GM18870 (cell line): ENCODE measurements around the gene DTNB.

ENCODE experiments used
- ATAC-seq: cut with Tn5 transposase; IDR thresholded peaks from one replicate; pipeline ENCODE4 v1.9.1; 2021; ENCODE audit warnings: moderate library complexity; ENCODE audit not compliant: unreplicated experiment

The DTNB gene

DNA sequence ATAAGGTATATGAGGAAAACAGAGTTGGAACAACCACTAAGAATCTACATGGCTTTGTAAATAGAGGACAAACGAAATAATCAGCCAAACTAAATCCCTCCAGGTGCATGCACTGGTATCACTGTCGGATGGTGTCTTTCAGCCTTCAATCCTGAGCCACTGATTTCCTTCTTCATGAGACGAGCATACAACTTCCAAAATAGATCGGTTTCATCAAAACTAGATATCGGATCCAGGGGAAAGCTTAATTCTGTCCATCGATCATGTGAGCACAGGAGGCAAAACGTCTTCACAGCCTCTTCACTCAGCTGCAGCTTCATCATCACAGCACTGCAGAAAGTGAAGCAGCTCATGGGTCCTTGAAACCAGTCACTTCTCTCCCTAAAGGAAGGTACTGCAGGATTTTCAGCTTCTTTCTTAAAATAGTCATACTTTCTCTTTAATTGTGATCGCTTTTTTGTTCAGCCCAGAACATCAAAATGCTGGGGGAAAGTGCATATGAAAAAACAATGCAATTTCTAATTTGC, 80.5 kb downstream of the DTNB start:
- no peak for ATAC-seq

DNA sequence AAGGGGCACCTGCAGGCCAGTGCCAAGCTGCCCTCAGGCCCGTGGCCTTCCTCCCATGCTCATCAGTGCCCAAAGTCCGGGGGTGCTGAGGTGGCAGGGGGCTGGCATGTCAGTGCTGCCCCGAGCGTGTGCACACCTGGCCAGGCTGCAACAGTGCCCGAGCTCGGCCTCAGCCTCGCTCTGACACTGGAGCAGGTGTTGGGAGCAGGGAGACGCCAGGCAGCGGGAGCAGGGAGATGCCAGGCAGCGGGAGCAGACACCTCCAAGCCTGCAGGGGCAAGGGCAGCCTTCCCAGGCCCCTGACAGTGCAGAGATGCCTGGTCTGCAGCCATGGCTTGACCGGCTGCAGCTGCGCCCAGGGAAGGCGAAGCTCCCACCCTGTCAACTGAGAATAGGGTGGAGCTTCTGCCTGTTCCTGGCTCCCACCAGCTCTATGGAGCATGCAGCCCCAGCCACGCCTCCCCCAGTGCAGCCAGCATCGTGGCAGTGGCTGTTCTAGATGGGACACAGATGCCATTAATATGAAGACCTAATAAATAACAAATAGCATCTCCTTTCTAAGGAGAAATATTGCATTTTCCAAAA, 82.4 kb downstream of the DTNB start:
- no peak for ATAC-seq

DNA sequence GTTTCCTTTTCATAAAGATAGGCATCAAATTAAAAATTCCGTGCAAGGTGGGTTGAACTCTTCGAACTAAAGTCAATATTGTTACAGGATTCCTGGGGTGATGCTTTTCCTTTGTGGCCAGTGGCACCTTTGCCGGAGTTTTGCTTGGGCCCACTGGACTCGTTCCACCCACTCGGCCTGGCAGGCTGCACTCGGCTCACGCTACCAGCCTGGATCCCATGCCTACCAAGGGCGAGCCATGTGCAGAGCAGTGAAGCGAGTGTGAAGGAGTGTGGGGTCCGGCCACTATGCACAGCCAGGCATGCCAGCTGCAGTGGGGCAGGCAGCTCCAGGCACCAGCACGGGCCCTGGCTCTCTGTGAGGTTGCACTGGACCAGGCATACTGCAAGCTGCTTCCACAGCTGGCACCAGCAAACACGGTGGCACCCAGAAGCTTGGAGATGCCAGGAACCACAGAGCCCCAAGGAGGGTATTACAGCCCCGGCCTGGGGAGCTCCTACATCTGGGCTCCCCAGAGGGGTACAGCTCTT, 83.6 kb downstream of the DTNB start:
- no peak for ATAC-seq

DNA sequence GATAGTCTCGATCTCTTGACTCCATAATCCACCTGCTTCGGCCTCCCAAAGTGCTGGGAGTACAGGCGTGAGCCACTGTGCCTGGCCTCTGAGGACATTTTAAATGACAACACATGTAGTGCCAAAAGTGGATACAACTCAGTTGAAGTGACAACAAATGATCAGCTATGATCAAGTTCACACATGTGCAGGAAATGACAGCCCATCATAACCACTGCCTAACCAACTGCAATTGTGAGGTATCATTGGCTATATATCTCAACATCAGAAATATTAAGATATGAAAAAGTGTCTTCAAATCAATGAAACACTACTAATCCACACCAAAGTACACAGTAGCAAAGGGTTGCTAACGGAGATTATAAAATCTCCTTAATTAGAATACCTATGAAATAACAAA, 84.8 kb downstream of the DTNB start:
- no peak for ATAC-seq

DNA sequence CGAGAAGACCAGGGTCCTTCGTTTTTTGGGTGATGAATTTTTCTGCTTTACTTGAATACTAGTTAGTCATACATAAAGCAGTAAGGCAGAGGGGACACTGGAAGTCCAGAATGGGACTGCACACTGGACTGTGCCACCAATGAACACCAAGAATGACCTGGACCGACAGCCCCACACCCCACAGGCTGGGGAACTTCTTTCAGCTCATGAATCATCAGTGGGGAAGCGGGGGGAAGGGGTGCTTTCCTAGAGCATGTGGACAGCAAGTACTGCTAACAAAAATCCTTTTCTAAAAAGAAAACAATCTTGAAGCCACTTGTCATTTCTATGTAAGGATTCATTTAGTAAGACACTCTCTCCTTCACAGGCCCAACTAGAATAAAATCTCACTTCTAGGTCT, 86.0 kb downstream of the DTNB start:
- ATAC-seq = no peak

DNA sequence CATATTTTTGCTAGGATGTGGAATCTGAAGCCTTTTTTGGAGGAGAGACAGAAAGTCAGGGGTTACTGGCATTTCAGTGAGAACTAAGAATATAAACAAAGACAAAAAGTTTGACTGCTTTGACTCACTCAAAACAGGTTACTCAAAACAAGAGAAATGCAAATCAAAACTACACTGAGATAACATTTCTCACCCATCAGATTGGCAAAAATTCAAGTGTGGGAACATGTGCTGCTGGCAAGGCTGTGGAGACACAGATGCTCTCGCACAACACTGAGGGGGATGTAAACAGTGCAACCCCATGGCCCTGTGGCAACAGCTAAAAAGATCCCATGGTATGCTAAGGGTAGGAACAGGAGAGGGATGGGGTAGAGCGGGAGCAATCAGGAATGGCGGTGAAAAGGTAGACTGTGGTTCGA, 86.6 kb downstream of the DTNB start:
- peak; percentile 80 for ATAC-seq

DNA sequence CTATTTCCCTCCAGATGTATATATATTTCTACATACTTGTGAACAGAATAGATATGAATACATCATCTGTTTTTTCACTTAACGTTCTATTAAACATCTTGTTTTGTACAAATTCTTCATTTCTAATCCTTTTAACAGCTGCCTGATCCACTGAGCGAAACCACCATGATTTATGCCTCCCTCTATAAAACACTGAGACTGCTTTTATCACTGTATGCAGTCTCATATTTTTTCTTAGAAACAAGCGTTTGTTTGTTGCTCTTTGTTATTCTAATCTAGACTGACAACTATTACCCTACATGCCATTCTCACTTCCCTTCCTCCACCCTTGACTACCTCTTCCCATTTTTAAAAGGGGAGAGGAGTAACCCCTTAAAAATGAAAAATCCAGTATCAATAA, 88.2 kb downstream of the DTNB start:
- no peak for ATAC-seq

DNA sequence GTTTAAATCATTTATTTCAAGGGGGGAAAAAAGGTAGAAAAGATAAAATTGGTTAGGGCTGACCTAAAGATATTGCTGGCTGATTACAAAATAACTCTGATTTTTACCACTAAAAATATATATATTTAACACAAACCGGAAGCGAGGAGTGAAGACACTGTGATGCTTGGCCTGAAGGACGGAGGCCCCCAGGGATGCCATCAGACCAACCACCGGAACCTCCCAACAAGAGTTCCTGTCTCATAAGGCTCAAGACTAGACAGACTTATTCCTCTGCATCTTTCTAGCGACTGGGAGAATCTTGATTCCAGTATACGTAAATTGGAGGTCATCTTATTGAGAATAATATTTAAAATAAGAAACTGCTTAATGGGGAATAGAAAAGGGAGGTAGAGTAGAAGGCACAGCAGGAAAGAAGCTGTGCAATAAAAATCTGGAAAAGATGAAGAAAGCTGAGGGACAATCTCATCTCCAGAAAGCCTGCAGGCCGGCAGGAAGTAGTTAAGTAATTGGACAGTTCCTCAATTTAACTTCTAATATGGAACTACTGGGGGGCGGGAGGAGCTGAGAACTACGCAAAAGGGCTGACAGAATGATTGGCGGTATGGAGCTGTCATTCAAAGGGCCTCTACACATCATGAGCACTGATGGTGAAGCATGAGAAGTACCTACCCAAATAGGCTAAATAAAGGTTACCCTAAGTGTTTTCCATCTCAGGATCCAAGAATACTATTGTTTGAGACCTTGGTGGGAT, 91.1 kb downstream of the DTNB start:
- ATAC-seq = no peak

DNA sequence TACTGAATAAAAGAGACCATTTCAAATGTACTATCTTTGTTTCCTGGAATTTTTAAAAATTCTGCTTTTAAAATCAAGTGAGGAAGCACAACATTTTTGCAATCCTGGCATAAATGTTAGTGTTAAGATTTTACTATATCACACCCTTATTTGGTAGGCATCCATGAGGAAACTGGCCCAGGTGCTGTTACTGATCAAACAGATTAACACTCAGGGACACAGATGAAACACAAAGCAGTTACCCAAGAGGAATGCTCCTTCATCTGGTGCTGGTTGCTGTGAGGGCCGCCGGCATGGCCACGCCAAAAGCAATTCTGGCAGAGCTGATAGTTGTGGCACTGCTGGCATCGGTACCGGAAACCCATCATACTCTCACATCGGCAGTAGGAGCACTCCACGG, 96.8 kb downstream of the DTNB start:
- ATAC-seq = no peak

DNA sequence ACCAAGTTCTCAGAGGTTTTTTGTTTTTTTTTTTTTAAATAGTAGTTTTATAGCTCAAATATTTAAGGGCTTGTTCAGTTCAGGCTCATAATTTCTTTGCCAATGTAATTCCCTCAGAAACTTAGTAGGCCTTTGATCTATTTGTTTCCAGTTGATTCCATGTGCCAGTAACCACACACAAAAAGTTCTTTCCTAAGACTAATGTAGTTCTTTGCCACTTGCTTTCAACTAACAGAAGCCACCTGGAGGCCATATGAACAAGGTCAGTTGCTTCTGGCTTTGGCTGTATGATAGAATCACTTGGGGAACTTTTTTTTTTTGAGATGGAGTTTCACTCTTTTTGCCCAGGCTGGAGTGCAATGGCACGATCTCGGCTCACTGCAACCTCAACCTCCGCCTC, 100.7 kb downstream of the DTNB start:
- no peak for ATAC-seq

DNA sequence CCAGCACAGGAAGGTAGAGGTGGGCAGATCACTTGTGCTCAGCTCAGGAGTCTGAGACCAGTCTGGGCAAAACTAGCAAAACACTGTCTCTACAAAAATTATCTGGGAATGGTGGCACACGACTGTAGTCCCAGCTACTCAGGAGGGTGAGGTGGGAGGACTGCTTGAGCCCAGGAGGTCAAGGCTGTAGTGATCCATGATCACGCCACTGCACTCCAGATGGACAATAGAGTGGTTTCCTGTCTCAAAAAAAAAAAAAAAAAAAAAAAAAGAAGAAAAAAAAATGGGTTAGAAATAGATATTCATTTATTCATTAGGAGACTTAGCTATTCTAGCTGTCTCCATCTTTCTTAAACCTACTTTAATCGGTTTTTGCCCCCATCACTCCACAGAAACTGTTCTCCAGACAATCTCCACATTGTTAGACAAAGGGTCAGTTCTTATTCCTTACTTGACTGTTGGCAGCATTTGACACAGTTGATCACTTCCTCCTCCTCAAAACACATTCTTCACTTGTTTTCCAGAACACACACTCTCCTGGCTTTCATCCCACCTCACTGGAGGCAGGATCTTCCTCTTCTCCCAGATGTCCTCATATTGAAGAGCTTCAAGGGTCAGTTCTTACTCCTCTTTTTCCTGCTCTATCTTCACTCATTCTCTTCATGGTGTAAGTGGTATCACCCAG, 103.1 kb downstream of the DTNB start:
- ATAC-seq = no peak

DNA sequence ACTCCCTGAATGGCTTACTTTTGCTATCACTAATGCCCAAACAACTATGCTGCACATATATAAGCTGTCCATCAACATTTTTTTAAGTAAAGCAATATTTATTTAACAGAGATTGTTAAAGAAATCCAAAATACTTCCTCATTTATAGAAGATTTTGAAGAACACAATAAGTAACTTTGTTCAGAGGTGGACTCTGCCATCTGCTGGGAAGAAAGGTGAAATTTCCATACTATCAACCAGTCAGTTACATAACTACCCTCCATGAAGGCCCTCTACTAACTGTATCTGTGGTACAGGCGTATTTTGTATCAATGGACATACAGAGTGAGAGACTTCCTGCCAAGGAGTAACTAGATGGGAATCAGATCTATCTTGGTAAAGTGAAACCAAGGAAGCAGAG, 106.0 kb downstream of the DTNB start:
- no peak for ATAC-seq

DNA sequence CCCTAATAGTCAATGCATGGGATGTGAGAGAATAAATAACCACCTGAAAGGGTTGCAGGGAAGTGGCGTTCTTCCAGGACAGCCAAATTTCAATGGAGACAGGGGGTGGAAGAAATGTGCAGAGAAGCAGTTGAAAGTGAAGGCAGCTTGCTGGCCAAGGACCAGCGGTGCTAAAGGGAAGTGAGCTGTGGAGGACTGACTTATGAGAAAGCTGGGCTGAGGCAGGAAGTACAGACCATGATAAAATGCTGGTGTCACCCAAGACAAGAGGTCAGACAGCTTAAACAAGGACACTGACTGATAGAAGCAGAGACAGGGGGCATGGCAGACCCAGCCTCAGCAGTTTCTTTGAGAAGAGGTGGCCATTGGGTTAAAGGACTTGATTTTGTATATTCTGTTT, 106.7 kb downstream of the DTNB start:
- ATAC-seq = no peak

DNA sequence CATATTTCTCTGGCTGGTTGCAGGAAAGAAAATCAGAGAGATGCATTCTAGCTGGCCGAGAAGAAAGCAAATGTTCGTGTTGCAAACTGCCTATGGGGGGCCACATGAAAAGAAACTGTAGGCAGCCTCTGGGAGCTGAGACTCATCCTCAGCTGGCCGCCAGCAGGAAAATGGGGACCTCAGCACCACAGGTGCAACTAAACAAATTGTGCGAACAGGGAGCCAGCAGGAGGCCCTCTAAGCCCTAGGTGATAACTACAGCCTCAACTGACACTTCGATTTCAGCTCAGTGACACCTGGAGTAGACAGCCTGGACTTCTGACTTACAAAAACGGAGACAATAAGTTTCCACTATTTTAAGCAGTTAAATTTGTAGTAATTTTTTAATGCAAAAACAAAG, 107.3 kb downstream of the DTNB start:
- ATAC-seq = no peak

DNA sequence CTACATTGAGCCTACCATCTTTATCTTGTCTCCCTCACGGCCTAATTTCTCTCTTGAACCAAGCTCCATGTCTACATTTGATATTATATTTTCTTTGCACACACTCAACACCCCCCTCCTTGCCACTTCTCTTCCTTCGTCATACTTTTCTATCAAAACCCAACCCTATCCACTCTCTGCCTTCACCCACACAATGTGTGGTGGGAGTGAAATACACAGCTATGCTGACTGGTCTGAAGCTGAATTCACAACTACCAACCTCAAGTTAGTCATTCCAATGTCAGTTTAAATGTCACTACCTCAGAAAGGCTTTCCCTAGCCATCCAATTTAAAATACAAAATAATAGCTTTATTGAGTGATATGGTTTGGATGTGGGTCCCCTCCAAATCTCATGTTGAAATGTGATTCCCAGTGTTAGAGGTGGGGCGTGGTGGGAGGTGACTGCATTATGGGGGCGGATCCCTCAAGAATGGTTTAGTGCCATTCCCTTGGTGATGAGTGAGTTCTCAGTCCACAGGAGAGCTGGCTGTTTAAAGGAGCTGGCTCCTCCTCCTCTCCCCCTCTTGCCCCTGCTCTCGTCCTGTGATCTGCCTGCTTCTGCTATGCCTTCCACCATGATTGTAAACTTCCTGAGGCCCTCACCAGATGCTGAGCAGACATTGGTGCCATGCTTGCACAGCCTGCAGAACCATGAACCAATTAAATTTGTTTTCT, 112.1 kb downstream of the DTNB start:
- no peak for ATAC-seq

DNA sequence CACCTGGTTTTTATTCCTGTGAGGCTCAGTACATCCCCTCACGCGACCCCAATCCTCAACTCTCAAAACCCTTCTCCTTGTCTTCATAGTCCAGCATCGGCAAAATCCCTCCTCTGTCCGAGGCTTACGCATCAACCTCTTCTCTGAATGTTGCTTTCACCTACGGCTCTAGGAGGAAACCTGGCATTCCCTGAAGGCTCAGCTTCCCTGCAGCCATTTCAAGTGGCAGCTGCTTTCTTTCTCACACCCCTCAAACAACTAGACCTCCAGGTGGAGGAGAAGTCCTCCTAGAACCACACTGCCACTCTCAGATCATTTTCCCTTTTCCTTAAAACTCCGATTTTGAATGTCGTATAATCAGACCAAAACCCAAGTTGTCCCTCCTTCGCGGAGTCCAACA, 114.2 kb downstream of the DTNB start:
- no peak for ATAC-seq

DNA sequence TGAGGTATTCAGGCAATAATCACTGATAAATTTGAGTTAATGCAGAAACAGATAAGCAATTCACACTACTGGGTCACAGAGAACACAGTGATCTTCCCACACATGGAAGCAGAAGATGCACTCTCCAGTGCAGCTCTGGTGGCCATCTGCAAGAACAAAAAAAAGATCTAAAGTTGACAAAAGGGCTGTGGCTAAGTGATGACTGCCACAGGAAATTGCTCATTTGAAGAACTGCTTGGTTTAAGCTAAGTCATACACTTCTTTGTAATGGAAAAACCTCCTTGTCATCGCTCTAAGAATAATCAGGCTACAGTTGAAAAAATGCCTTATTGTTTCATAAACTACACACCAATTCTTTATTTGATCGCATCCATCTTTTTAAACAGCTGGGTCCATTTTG, 115.1 kb downstream of the DTNB start:
- peak; percentile 68 for ATAC-seq

DNA sequence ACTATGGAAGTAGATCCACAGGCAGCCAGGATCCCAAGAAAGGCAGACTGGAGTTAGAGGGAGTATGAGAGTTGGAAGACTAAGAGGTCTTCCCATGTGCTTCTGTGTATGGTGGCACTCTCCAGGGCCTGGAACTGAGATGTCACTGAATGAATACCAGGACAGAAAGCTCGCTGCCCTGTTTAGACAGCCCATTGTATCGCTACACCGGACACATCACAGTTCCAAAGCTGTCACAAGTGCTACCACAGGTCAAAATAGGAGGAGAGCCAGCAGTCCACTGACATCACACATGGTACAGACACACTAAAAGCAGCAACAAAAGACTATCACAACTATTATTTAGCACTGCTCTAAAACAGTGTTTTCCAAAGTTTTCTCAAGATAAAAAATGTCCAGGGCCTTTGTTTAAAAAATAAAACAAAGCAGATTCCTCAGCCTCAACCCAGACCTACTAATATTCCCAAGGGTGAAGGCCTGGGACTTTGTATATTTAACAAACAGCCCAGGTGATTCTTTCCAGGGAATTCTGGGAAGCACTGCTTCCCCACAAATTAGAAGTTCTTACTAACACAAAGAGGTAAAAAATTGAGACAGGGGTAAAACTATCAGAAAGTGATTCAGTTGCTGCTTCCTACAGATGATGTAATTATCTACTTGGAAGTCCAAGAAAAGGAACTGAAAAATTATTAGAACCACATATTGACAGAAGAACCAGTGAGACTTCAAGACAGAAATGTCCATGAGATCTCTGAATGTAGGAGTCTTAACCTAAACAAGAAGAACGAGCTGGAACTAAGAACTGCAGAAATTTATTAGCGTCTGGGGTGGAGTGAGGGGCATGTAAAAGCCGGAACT, 116.0 kb downstream of the DTNB start:
- ATAC-seq = peak; percentile 20

DNA sequence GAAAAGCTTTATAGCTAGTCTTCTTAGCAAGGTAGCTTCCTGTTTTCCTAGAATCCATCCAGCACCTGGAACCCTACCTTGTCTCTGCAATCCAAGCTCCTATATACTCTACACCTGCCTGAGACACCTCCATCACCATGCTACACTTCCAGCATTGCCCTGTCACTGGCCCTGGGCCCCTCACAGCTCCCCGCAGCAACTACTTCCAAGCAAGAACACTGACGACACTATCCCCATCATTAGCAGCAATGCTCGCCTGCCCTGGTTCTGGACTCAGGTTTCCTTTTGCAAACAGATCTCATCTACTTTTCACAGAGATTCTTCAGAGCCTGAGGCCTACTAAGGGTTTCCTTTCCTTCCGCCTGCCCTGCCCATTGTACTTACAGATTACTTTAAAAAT, 121.1 kb downstream of the DTNB start:
- no peak for ATAC-seq

DNA sequence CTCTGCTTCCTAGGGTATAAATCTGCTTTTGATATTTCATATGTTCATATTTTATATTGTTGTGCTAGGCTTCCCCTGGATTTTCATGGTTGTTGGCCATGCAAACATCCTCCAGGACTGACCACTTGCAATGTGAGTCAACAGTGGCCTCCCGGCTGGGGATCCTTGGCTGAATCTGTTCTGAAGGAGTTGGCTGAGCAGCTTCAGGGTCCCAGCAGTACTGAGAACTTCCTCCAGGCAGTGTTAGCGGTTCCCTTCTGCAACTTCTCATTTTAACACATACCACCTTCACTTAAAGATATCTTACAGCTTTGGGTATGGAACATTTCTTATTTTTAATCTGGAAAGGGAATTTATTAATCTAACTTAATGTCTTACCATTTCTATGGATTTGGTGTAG, 122.1 kb downstream of the DTNB start:
- ATAC-seq = no peak
